GM10266 (cell line): ENCODE data around the gene GAB4.
A peak's percentile ranks its signal among the peaks of the same experiment; 100 is the strongest.
"Not testable (repeated sequence)": the region's sequence is repeated elsewhere in the genome, so short reads cannot be mapped to it uniquely, and the experiment has no call there.

Experiments used
- DNase-seq: peaks from one replicate; pipeline ENCODE4 v3.0.0; 2012; ENCODE audit errors: extremely low spot score
- CTCF ChIP-seq: IDR thresholded peaks from 2 replicates; pipeline ENCODE4 v1.5.1; 2012; ENCODE audit warnings: mild to moderate bottlenecking, low read depth; ENCODE audit not compliant: control insufficient read depth, insufficient read depth; ENCODE audit errors: missing control alignments

GAB4 gene

DNA sequence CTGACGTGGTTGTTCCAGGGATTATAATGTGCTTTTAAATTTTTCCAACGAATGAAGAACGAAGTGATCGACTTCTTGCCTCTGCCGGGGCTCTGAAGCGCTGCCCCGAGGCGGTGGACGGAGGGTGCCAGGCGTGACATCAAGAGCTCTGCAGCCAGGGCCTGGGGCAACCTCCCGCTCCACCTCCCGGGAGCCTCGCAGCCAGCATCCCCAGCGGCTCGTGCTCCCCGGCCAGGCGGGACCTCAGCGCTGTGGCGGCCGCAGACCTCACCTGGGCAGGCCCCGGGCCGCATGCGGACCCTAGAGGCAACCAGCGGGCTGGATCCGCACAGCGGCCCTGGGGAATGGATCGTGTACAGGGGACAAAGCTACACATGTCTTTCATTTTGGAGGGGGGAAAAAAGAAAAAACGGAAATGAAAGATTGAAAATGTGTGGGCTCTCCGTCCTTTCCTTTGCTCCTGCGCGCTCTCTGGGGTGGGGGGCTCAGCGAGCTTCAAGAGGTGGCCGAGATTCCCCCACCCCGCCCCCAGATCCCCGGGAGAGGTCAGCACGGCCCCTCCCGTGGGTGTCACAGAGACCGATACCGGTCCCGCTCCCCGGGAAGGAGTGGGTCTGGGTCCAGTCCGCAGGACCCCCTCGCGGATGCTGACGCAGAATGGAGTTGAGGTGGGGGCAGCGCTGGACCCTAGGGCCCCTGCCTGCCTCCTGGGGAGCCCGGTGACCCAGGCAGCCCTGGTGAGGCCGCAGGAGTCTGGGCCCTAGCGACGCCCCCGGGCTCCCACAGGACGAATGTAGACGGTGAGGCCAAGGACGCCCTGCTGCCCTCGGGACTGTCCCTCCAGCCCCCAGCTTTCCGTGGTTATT lies 28.2 kb upstream of the GAB4 start:
- DNase-seq = not testable (repeated sequence)
- peak; percentile 7 for TF ChIP-seq CTCF

DNA sequence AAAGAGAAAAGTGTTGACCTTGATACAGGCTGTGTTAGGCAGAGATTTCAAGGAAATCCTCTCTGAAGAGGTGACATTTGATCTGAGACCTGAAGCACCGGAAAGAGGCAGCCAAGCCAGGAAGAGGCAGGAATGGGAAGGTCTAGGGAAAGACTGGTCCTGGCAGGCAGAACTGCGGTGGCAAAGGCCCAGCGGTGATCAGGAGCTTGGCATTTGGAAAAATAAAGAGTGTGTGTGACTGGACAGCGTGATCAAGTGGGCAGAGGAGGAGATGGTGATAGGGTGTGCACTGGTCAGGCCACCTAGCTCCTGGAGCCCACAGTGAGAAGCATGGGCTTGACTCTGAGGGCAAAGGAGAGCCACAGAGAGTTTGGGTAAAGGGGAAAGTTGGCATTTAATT lies 27.2 kb upstream of the GAB4 start:
- no peak for DNase-seq
- no peak for TF ChIP-seq CTCF

GRCh38 chr22:17034532-17034931 lies 26.5 kb upstream of the GAB4 start:
- DNase-seq = not testable (repeated sequence)

DNA sequence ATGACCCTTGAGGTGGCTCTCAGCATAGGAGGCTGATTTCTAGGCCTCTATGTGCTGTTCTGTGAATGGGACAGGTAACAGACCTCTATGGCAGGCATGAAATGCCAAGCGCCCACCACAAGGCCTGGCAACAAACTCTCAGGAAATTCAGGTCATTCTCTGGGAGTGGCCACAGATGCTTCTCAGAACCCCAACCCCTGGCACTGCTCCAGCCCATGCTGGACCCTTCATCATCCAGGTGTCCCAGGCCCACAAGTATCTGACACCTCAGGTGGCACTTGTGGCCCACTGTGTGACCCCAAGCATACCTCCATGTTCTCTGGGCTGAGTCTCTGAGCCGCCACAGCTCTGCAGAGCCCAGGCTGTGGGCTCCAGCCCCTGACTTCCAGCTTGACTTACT lies 24.3 kb upstream of the GAB4 start:
- DNase-seq = not testable (repeated sequence)

GRCh38 chr22:17024380-17024779 lies 16.4 kb upstream of the GAB4 start:
- not testable (repeated sequence) for DNase-seq

DNA sequence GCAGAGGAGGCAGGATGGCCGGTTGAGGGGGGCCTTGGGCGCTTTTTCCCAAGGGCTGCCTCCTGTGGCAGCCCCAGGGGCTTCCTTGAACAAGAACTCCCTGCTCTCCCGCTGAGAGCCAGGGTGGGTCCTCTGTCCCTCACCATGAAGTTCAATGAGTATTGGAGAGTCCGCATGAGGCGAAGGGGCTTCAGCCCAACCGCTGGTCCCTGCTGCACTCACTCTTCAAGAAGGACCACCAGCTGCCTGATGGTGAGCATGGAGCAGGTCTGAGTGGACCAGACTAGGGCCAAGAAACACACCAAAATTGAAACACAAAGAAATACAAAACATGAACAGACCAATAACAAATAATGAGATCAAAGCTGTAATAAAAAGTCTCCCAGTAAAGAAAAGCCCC lies 7.5 kb upstream of the GAB4 start:
- not testable (repeated sequence) for DNase-seq

- DNase-seq = not testable (repeated sequence)
Measured at GRCh38 chr22:17014101-17014440, 6.0 kb upstream of the GAB4 start.

GRCh38 chr22:17013396-17014100 lies 5.5 kb upstream of the GAB4 start:
- DNase-seq = no peak
- no peak for TF ChIP-seq CTCF

DNA sequence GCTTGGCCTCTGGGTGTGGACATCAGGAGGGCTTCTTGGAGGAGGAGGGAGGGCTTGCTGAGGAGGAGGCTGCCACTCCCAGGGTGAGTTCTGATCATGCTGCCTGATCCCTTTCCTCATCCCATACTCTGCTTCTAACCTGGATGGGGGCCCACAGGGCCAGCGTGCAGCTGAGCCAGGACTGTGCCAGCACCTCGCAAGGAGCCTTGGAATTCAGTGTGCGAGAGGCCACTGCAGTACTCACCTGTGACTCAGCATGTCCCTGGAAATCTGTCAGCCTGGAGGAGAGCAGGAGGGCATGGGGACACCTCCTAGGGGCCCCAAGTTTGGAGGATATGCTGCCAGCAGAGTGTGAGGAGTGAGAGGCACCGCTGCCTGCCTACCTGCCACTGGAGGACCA lies 4.2 kb upstream of the GAB4 start:
- TF ChIP-seq CTCF = no peak
- DNase-seq = no peak

- peak; percentile 7 for TF ChIP-seq CTCF
- no peak for DNase-seq
Measured at GRCh38 chr22:17009640-17010291, 1.7 kb upstream of the GAB4 start.
